SK-N-MC (cell line): ENCODE data around the gene DCUN1D2.
"Not testable (repeated sequence)": the region's sequence is repeated elsewhere in the genome, so short reads cannot be mapped to it uniquely, and the experiment has no call there.

Experiments used
- DNase-seq: peaks from one replicate; pipeline ENCODE4 v3.0.0-alpha.2; 2011; ENCODE audit warnings: low read depth, low spot score
- H3K27ac ChIP-seq: fragments of 200-600 bp; sonication (generic); 2 replicates; pipeline ENCODE4 v1.5.1; 2016; ENCODE audit warnings: mixed run types
- H3K36me3 ChIP-seq: fragments of 200-600 bp; sonication (generic); 2 replicates; pipeline ENCODE4 v1.6.1; 2017; ENCODE audit warnings: antibody characterized with exemption, low read length, mixed read lengths; ENCODE audit not compliant: insufficient read depth
- H3K4me3 ChIP-seq: fragments of 200-600 bp; sonication (generic); 2 replicates; pipeline ENCODE4 v1.5.1; 2016
- H3K9ac ChIP-seq: fragments of 200-600 bp; sonication (generic); 2 replicates; pipeline ENCODE4 v1.8.0; 2017; ENCODE audit warnings: mixed run types, mixed read lengths; ENCODE audit not compliant: insufficient read length
- H3K9me3 ChIP-seq: fragments of 200-600 bp; sonication (generic); 2 replicates; pipeline ENCODE4 v1.6.1; 2017; ENCODE audit warnings: low read depth, mild to moderate bottlenecking, antibody characterized with exemption, low read length, moderate library complexity, mixed read lengths
- EZH2 ChIP-seq: fragments of 200-600 bp; sonication (generic); IDR thresholded peaks from one replicate; pipeline ENCODE4 v1.6.1; 2017; ENCODE audit warnings: antibody characterized with exemption
- FOXP2 ChIP-seq: optimal IDR thresholded peaks from 2 replicates; pipeline ENCODE3; 2011; ENCODE audit warnings: mild to moderate bottlenecking, moderate library complexity; ENCODE audit not compliant: insufficient read depth; ENCODE audit errors: extremely low read length, control extremely low read depth
- POLR2AphosphoS5 ChIP-seq: IDR thresholded peaks from 2 replicates; pipeline ENCODE4 v1.6.1; 2012; ENCODE audit warnings: mild to moderate bottlenecking, low read depth, low read length, borderline replicate concordance

DCUN1D2 gene

DNA sequence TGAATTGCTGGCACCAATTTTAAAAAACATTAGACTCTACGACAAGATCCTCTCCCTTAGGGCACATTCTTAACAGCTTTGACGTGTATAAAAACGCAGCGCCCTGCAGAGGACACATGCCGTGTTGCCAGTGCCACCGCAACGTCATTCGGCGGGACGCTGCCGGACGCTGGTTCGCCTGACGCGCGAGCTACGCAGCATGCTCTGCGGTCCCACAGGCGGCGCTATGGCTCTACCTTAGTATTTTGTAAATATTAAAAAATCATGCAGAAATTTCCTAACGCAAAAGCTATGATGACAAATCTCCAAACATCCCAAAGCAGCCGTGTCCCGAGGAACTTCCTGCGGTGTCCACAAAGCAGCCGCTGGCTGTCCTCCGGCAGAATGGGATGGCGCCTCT is 33.0 kb downstream of the DCUN1D2 start:
- peak; percentile 72 for DNase-seq
- peak overlapping the region; percentile 70 for H3K4me3 ChIP-seq
- TF ChIP-seq EZH2, result no peak
- peak; percentile 83 for TF ChIP-seq FOXP2
- H3K9me3 ChIP-seq, result no peaks in the 10 kb centered on the region
- H3K36me3 ChIP-seq, result peaks cover 26% of the 10 kb centered on the region
- peak overlapping the region; percentile 93 for H3K27ac ChIP-seq
- no peak overlapping the region for H3K9ac ChIP-seq

DNA sequence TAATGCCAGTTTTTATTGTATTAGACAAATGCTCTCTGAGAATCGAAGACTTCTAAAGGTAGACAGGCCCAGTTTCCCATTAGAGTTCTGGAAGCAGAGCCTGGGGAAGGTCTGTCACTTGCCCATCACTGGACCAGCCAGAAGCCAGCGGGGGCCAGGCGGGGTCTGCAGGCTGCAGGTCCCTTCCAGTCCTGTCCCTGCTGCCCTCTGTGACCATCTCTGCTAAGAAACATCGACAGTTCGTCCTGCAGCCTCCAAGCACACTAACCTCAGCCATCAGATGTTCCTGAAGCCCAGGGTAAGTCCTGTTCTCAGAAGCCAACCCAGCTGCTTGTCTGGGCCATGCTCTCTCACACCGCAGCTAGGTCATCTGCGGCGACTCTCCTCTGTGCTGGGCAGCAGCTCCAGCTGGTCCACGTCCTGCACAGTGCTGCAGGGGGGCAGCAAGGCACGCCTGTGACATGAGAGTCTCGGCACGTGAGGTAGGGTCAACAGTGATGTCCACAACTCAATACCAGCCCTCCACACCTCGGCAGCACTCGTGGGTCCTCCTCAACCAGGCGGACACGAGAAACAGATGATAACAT is 34.3 kb downstream of the DCUN1D2 start:
- DNase-seq, result no peak
- no peak for TF ChIP-seq EZH2
- no peak for TF ChIP-seq POLR2AphosphoS5
- no peak for TF ChIP-seq FOXP2
- H3K27ac ChIP-seq, result no peak overlapping the region
- no peaks in the 10 kb centered on the region for H3K9me3 ChIP-seq
- no peak overlapping the region for H3K9ac ChIP-seq
- no peak overlapping the region for H3K4me3 ChIP-seq
- H3K36me3 ChIP-seq, result peaks cover 25% of the 10 kb centered on the region

DNA sequence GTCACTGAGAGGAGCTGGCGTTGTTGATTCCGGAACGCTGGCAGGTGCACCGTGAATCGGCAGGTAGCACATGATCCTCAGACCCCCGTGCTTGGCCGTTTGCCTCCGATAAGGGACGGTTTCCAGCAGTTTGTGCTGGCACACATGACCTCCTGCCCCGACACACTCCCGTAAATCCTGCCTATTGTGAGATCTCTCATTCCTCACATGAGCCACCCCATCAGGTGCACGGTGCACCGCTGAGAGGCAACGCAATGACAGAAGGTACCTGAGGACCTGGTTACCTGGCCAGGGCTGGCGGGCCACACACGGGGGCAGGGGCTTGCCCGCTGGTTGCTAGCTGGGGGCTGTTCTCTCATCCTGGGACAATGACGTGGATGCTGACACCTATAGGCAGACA is 35.1 kb downstream of the DCUN1D2 start:
- DNase-seq, result no peak
- Histone ChIP-seq H3K36me3 (peaks cover 17% of the 10 kb centered on the region), H3K9ac (no peak overlapping the region), H3K27ac (no peak overlapping the region), H3K9me3 (no peaks in the 10 kb centered on the region), H3K4me3 (no peak overlapping the region)
- TF ChIP-seq EZH2 (no peak), POLR2AphosphoS5 (no peak), FOXP2 (no peak)

DNA sequence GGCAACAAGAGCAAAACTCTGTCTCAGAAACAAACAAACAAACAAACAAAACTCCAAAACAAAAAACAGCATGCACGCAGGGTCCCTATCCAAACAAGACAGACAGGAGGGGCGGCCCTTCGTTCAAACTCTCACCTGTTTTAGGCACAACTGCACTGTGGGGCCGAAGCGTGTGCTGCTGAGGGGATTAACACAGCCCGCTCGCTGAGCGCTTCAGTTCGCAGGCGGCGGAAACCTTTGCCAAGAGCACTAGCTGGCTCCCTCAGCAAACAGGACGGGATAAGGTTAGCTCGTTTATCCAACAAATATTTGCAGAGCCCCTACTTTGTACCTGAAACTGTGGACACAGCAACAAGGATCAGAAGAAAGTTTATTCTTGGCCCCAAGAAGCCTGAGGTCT is 35.6 kb downstream of the DCUN1D2 start:
- no peak overlapping the region for H3K9ac ChIP-seq
- H3K9me3 ChIP-seq, result no peaks in the 10 kb centered on the region
- no peak for DNase-seq
- H3K27ac ChIP-seq, result no peak overlapping the region
- H3K36me3 ChIP-seq, result peaks cover 12% of the 10 kb centered on the region
- no peak overlapping the region for H3K4me3 ChIP-seq
- no peak for TF ChIP-seq POLR2AphosphoS5
- no peak for TF ChIP-seq EZH2
- no peak for TF ChIP-seq FOXP2

DNA sequence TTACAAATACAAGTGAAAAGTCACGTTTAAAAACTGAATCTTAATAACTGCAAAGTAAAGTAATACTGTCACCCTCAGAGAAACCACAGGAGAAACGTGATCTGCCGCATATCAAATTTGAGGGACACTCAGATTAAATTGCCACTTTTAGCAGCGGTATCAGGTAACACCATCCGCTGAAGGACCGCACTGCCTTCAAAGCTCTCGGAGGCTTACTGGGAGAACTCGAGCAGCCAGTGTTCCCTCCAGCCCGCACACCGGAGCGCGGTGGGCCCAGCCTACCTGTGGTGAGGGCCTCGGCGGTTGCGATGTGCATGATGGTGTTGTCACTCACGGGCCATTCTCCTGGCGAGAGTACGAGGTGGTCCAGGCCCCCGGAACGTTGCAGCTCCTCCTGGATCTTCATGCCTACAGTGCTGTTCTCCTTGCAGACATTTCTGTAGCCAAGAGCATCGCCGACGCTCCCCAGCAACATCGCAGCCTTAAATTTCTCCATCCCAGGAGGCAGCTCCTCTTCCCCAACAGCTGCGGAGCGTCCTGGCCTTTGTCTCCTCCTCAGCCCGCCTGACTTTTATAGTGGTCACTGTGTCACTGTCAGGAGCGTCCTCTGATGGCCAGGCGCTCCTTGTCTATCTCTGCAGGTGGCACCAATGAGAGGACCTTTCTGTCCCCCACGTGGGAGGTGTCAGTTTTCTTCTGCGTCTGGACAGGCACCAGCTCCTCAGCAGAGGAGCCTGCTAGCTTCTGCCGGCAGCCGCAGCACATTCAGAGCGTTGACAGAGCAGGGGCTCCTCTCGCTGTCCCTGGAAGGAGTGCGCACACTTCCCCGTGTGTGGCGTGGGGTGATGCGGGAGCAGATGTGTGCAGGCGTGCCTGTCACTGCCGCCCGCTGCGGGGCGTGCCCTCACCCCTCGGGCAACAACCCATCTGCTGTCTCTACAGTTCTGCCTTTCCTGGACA is 37.3 kb downstream of the DCUN1D2 start, which contains the start of gene ADPRHL1:
Gene ADPRHL1 (minus strand): TSS at position 547 of the 960 bp plus-strand sequence. CDS start 51 bp downstream, at position 496.
- TF ChIP-seq FOXP2, result no peak
- no peak for TF ChIP-seq EZH2
- DNase-seq, result no peak

DNA sequence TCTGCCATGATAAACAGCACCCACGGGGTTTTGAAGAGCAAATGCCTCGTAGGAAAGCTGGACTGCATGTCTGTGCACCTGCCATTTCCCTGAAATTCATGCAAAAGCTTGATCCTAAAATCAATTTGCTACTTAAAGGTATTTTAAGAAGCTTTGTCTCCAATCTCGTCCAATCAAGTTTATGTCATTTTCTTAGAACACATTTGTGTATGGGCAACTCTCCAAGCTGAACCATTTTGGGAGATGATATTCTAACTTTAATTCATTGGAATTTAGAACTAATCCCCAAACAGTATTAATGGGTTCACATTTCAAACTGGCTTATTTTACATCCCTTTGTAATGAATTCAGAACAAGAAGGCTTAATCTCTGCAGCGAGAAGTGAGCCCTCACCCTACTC is 38.0 kb downstream of the DCUN1D2 start:
- H3K9ac ChIP-seq, result peak overlapping the region; percentile 3
- no peaks in the 10 kb centered on the region for H3K9me3 ChIP-seq

More for the DNA sequence above, 37.3 kb downstream of the DCUN1D2 start, which contains the start of gene ADPRHL1:
- H3K9ac ChIP-seq, result peak within 1 kb of the TSS; percentile 60
- H3K4me3 ChIP-seq, result peak within 1 kb of the TSS; percentile 55
- no peaks in the 10 kb centered on the region for H3K9me3 ChIP-seq
- peak within 1 kb of the TSS; percentile 79 for H3K27ac ChIP-seq
- peaks cover 3% of the 10 kb centered on the region; the same call in 1 of the 2 replicates for H3K36me3 ChIP-seq

DNA sequence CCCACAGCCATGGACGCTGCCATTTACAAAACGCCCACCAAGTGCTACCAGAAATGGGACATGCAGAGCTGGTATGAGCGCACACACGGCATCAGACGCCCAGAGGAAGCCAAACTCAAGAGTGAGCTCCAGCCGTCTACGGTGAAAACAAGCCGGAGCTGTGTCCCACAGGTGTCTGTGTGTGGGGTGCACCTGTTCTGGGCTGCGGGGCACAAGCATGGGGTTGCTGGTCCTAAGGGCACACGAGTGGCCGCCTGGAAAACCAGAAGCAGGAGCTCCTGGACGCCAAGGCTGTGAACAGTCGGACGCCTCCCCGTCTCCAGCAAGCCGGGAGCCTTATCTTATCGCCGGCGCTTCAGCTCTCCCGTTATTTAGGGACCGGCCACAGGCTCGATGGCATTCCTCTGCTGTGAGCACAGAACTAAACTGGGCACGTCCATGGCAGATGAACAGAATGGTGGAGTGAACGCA is 38.5 kb downstream of the DCUN1D2 start:
- no peak overlapping the region for H3K9ac ChIP-seq
- no peak overlapping the region for H3K27ac ChIP-seq

More for the DNA sequence above, 38.0 kb downstream of the DCUN1D2 start:
- Histone ChIP-seq H3K27ac (peak overlapping the region; percentile 33), H3K36me3 (peaks cover 3% of the 10 kb centered on the region; the same call in 1 of the 2 replicates), H3K4me3 (peak overlapping the region; percentile 24; the same call in 1 of the 2 replicates)
- no peak for DNase-seq
- TF ChIP-seq POLR2AphosphoS5 (no peak), FOXP2 (no peak), EZH2 (no peak)

DNA sequence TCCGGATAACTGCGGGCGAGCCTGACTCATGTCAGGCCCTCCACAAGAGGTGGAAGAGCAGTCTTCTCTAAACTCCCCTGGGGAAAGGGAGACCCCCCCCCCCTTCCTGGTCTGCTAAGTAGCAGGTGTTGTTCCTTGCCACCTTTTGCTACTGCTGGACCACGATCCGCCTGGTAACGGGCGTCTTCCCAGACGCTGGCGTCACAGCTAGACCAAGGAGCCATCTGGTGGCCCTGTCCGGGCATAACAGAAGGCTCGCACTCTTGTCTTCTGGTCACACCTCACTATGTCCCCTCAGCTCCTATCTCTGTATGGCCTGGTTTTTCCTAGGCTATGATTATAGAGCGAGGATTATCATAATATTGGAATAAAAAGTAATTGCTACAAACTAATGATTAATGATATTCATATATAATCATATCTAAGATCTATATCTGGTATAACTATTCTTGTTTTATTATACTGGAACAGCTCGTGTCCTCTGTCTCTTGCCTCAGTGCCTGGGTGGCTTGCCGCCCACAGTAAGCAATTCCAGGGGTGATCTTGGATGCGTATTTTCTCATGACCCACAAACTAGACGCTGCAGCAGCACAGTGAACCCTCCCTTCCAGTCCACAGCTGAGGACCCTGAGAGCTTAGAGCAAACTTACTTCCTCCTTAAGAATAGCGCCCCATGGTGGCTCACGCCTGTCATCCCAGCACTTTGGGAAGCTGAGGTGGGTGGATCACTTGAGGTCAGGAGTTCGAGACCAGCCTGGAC is 39.5 kb downstream of the DCUN1D2 start:
- not testable (repeated sequence) for H3K9me3 ChIP-seq, H3K4me3 ChIP-seq, DNase-seq, H3K9ac ChIP-seq, H3K36me3 ChIP-seq, H3K27ac ChIP-seq

More for the DNA sequence above, 38.5 kb downstream of the DCUN1D2 start:
- Histone ChIP-seq H3K4me3 (no peak overlapping the region), H3K36me3 (peaks cover 3% of the 10 kb centered on the region; the same call in 1 of the 2 replicates), H3K9me3 (no peaks in the 10 kb centered on the region)
- TF ChIP-seq FOXP2, result no peak
- no peak for TF ChIP-seq EZH2
- no peak for TF ChIP-seq POLR2AphosphoS5
- no peak for DNase-seq

DNA sequence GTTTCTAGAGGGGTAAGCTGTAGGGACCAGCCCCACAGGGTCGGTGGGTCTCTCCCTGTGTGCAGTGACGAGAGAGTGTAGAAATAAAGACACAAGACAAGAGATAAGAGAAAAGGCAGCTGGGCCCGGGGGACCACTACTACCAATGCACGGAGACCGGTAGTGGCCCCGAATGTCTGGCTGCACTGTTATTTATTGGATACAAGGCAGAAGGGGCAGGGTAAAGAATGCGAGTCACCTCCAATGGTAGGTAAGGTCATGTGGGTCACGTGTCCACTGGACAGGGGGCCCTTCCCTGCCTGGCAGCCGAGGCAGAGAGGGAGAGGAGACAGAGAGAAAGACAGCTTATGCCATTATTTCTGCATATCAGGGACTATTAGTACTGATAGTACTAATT is 40.2 kb downstream of the DCUN1D2 start:
- H3K27ac ChIP-seq, H3K9ac ChIP-seq, H3K9me3 ChIP-seq, DNase-seq, H3K4me3 ChIP-seq, H3K36me3 ChIP-seq: not testable (repeated sequence)
